RWPE1 (cell line): ENCODE measurements around the gene SHISAL2A.
A peak's percentile ranks its signal among the peaks of the same experiment; 100 is the strongest.

Experiments
- CTCF ChIA-PET: fragments of 350-600 bp; sonication (Branson Sonifier 250); formaldehyde crosslinking; extraction: SDS; loops from one replicate; lab custom pipeline; 2021; lab: Yijun Ruan, JAX
- POLR2A ChIA-PET: fragments of 400-600 bp; formaldehyde crosslinking; extraction: SDS; loops from one replicate; lab custom pipeline; 2020; ENCODE audit warnings: antibody characterized with exemption; ENCODE audit not compliant: low non-redundant PET; lab: Yijun Ruan, JAX
- DNase-seq: peaks from one replicate; pipeline ENCODE4 v3.0.0; 2012; ENCODE audit warnings: low spot score
- H3K27ac ChIP-seq: fragments of 450-650 bp; 2 replicates; pipeline ENCODE4 v1.5.1; 2017
- CTCF ChIP-seq: fragments of 450-650 bp; conservative IDR thresholded peaks from 2 replicates; pipeline ENCODE4 v1.5.1; 2017; ENCODE audit warnings: low read depth, mild to moderate bottlenecking

SHISAL2A gene

GRCh38 chr1:52651904-52652303, 18.9 kb downstream of the SHISAL2A start:
- ChIA-PET POLR2A (no interaction called here), CTCF (interaction anchor here (0.7 kb wide), 1 partner anchor 47 kb away, joined by 3 read pairs; no protein-coding TSS in a partner anchor)
- DNase-seq: no peak
- TF ChIP-seq CTCF: no peak
- H3K27ac ChIP-seq: no peak overlapping the region

GRCh38 chr1:52653207-52653849, 20.4 kb downstream of the SHISAL2A start:
- CTCF ChIA-PET: interaction anchor here (0.7 kb wide), 1 partner anchor 94 kb away, joined by 3 read pairs; no protein-coding TSS in a partner anchor
- H3K27ac ChIP-seq: no peak overlapping the region
- TF ChIP-seq CTCF: no peak
- DNase-seq: no peak
- POLR2A ChIA-PET: no interaction called here

GRCh38 chr1:52654063-52654462, 21.1 kb downstream of the SHISAL2A start:
- H3K27ac ChIP-seq: no peak overlapping the region
- ChIA-PET CTCF (no interaction called here), POLR2A (no interaction called here)
- no peak for DNase-seq
- no peak for TF ChIP-seq CTCF

GRCh38 chr1:52657702-52658101, 24.7 kb downstream of the SHISAL2A start:
- no peak for DNase-seq
- POLR2A ChIA-PET: no interaction called here
- CTCF ChIA-PET: no interaction called here
- TF ChIP-seq CTCF: no peak
- H3K27ac ChIP-seq: no peak overlapping the region

GRCh38 chr1:52658795-52659194, 25.8 kb downstream of the SHISAL2A start:
- no peak for DNase-seq
- no peak overlapping the region for H3K27ac ChIP-seq
- ChIA-PET POLR2A (no interaction called here), CTCF (interaction anchor here (0.6 to 0.8 kb wide), 4 partner anchors 14 to 238 kb away, joined by 3 to 4 read pairs (median 3); no protein-coding TSS in a partner anchor)
- TF ChIP-seq CTCF: no peak

GRCh38 chr1:52659356-52659755, 26.4 kb downstream of the SHISAL2A start:
- peak; percentile 60 for DNase-seq
- POLR2A ChIA-PET: no interaction called here
- no peak for TF ChIP-seq CTCF
- CTCF ChIA-PET: interaction anchor here (0.6 kb wide), 2 partner anchors 26 to 238 kb away, joined by 3 read pairs; no protein-coding TSS in a partner anchor
- no peak overlapping the region for H3K27ac ChIP-seq
